GM18505 (cell line): ENCODE results near the gene MLIP.

ENCODE experiments used
- ATAC-seq: cut with Tn5 transposase; IDR thresholded peaks from one replicate; pipeline ENCODE4 v1.9.1; 2021; ENCODE audit not compliant: unreplicated experiment
- POLR2A ChIP-seq: IDR thresholded peaks from 4 replicates; pipeline ENCODE4 v1.6.1; 2011; ENCODE audit warnings: borderline replicate concordance; ENCODE audit not compliant: insufficient read depth, insufficient read length; ENCODE audit errors: extremely low read depth

MLIP gene

DNA sequence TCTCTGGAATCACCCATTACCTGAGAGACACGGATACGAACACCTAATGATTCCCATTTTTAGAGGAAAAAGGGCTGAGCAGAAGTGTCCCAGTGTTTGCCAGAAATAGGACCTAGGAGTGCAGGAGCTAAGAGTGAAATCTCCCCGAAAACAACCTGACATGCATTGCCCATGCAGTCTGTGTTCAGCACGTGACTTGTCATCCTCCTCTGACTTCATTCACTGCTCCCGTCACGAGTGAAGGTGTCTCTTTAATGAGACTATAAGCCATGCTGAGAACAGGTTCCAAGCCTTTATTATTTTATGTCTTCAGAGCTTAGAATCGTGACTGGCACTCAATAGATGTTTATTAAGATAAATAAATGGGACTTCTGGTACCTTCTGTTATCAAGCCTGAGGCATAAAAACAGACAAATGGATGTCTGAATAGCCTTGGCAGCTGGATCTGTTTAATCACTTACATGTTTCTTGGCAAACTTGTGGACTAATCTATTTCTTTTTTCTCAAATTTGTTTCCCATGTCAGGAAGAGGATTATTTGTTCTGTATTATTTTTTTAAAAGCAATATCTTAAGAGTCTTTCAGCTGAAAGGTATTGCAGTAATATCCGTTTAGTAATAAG is 3.7 kb upstream of the MLIP start:
- no peak for ATAC-seq

DNA sequence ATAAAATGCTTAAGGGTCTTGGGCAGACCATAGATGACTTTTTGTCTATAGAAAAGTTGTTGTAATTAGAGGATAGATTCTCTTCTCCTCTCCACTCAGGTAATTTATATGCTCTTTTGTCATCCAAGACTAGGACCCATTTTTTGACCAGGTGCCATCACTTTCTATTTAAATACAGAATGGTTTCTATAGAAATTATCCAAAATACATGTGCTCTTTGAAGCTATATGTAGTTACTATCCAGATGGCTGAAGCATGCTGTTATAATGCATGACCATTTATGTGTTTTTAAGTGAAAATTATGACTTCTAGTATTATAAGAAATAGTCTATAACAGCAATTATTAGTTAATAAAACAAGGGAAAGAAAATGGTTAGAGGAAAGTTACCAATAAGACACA is 3.0 kb upstream of the MLIP start:
- no peak for ATAC-seq
- TF ChIP-seq POLR2A: no peak

More for the DNA sequence above, 3.7 kb upstream of the MLIP start:
- no peak for TF ChIP-seq POLR2A

DNA sequence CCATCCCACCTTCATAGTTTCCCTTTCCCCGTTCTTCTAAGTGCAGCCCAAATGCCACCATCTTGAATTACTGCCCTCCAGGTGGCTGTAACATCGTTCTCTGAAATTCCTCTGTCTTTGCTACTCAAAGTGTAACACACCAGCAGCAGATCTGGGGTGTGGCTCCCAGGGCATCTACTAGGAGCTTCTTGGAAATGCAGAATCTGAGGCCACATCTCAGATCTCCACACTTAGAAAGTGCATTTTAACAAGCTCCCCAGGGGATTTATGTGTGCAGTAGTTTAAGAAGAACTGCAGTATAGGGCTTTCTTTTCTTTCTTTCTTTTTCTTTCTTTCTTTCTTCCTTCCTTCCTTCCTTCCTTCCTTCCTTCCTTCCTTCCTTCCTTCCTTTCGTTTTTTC is 1.7 kb upstream of the MLIP start:
- no peak for ATAC-seq

DNA sequence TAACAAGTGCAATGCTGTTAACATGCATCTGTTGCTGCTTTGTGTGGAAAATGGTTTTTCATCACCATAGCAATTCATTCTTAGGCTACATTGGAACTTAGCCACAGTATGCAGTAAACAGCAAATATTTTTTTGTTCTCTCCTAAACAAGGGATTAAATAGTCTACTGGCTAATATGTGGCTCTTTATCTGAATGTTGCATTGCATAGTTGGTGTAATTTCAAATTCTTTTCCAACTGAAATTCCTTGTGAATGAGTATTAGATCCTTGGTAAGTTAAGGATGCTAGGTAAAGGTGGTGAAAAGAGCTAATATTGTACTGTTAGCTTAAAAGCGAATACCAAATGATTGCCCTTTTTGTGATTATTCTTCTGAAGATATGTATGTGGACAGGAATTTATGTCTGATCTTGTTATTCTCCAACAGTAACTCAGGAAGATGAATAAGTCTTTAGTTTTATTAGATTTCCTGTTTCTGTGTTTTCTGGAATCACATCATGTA is 958 bp downstream of the MLIP start:
- no peak for TF ChIP-seq POLR2A
- no peak for ATAC-seq

More for the DNA sequence above, 1.7 kb upstream of the MLIP start:
- no peak for TF ChIP-seq POLR2A

DNA sequence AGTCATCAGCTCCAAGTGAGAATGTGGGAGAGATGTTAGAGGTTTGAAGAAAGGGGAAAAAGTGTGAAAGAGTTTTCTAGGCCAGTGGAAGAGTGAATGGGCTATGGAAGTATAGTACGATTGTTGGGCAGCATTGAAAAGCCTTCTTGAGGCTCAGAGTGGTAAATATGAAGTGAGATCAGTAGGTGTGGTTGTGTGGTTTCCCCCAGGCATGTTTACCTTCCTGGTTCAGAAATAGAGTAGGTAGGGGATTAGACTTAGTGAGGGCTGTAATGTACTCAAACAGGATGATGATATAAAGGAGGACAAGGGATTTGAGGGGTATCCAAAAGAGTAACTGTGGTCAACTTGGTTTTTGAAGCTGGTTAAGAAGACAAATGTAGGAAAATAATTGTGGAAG is 3.7 kb downstream of the MLIP start:
- TF ChIP-seq POLR2A: no peak
- ATAC-seq: no peak

DNA sequence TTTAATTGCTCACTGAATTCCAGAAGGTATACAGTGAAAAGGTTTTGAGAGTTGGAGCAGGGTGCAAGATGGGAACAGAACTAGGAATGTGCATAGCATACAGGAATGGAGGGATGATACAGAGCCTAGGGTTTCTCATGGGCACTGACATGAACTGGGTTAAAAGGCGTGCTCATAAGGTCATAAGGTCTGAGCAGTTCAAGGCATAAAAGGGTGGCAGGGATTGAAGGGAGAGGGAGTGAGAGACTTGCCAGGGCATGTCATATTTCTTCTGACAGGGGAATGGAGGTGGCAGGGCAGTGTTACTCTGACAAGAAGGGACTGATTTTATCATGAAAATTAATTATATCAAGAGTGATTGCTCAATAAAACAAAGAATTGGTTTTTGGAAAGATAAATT is 4.7 kb downstream of the MLIP start:
- no peak for TF ChIP-seq POLR2A

DNA sequence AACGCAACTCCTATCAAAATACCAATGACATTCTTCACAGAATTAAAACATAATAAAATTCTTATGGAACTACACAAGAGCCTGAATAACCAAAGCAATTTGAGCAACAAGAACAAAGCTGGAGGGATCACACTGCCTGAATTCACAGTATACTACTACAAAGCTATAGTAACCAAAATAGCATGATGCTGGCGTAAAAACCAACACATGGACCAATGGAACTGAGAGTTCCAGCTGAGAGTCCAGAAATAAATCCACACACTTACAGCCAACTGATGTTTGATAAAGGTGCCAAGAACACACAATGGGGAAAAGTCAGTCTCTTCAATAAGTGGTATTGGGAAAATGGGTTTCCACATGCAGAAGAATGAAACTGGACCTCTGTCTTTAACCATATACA is 6.9 kb downstream of the MLIP start:
- ATAC-seq: no peak
- TF ChIP-seq POLR2A: no peak

More for the DNA sequence above, 4.7 kb downstream of the MLIP start:
- ATAC-seq: no peak

DNA sequence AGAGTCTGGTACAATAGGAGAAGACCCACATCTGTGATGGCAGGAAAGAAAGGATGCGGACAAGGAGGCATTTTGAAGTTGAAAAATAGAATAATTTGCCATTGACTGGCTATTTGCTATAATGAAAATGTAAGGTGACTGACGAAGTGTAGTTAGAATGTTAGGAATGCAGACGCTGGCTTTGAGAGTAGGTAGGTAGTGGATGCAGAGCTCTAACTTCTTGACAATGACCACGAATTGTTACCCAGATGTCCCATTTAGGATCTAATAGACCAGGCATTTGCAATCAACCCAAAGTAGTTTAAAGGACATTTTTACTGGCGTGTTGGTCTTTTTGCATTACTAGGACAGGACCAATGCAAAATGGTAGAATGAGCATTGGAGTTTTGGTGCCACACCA is 14.2 kb downstream of the MLIP start:
- no peak for TF ChIP-seq POLR2A

DNA sequence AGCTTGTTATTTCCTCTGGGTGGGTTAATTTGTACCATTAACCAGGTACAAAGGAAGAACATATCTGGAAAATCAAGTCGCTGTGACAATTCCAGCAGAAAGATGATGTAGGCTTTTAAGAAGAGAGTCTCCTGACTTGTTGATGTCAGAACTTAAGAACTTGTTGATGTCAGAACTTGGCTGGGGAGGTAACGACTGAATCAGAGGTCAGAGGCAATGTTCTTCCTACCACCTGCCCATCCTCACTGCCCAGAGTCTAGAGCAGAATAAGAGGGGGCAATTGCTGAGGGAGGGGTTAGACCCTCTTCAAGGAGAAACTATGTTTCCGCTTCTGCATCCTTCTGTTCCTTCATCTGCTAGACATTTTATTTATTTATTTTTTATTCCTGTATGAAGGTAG is 18.9 kb downstream of the MLIP start:
- ATAC-seq: no peak
- no peak for TF ChIP-seq POLR2A

More for the DNA sequence above, 14.2 kb downstream of the MLIP start:
- ATAC-seq: no peak

DNA sequence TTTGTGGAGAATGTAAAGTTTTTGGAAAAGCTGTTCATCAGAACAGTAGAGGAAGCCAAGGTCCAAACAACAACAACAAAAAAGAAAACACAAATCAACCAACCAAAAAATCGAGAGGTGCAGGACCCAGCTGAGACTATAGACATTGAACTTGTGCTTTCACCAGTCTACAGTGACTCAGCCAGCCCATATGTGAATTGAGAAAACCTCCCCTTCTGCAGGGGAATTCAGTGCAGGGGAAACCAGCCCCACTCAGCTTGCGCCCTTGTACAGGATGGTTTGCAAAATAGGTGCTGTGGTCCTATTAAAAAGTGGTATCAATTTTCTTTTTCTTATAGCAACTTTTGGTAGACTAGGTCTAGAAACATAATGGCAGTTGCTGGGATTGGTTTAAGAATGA is 21.3 kb downstream of the MLIP start:
- ATAC-seq: no peak

DNA sequence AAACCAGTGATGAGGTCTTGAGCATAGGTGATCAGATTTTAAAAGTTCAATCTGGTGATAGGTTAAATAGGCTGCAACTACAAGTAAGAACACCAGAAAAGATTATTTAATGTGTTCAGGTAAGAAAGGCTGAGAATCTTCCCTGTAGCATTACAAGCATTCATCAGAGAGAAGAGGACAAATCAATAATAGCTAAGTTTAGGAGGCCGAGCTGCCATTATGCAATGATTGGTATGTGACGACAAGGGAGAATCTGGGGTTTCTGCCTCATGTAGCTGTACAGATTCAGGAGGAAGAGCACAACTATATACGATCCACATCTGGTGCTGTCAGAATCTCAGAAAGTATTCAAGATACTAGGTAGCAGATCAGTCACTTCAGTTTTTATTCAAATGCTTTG is 21.9 kb downstream of the MLIP start:
- TF ChIP-seq POLR2A: no peak
- ATAC-seq: no peak

More for the DNA sequence above, 21.3 kb downstream of the MLIP start:
- TF ChIP-seq POLR2A: no peak

DNA sequence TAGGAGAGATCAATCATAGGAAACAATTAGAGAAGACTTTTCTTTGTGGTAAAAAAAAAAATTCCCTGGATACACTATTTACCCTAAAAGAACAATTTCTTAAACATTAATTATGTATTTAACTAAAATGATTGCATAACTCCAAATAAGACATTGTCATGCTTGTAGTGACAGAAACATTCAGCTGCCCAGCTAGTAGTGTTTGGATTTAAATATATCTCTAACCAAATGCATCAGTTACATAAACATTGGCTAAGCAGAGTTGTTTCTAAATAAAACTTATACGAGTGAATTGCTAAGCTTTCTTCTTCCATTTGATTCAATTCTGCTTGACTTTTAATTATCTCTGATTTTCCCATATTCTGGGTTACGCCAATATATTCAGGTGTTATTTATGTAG is 23.7 kb downstream of the MLIP start:
- ATAC-seq: no peak
- no peak for TF ChIP-seq POLR2A

DNA sequence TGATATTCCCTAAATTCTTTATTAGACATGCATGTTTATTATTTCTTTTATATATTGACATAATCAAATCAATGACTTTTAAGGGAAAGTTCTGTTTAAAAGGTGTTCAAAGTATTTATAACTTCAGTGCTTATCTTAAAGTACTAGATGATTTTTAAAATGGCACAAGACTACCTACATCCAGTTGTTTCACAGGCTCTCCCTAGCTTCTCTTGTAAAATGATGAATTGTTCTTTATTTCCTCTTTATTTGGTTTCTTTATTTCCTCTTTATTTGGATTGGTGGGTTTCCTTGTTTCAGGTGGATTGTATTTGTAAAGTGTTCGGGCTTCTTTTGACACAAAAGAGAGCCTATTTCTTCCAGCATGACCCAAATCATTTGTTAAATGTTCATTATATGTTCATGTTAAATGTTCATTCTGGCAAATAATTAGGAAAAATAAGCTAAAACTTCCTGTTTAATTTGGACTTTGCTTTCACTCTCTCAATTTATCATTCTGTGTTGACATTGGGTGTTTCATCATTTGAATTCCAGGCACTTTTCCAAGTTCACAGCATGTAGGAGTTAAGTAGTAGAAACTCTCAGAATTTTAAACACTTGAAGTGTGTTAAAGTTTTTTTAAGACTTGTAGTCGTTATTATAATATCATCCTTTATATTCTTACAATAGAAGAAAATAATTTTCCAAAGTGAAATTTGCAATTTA is 24.6 kb downstream of the MLIP start:
- no peak for ATAC-seq

DNA sequence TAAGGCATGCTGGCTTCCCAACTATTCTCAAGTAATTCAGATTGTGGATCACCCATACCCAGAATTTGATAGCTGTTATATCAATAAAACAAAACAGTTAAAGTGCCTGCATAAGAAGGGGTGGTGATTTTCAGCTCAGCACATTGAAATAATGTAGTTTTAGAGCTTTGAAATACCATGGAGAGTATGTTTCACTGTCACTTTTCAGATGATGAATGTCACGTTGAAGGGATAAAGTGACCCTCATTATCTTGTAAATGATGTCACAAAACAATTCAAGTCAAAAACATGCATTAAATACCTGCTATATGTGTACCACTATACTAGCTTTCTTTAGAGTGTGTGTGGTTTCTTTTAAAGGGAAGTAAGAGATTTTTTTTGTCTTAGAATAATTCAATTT is 27.6 kb downstream of the MLIP start:
- TF ChIP-seq POLR2A: no peak
- ATAC-seq: no peak

More for the DNA sequence above, 24.6 kb downstream of the MLIP start:
- TF ChIP-seq POLR2A: no peak
